Spleen (tissue), 11 donors: ENCODE results near the gene TRIM32. TPM values are rescaled to one million over a fixed set of nuclear protein-coding genes. Genes with fewer than 3 reads are reported as not detected.

Experiments used
- DNase-seq: peaks from one replicate; pipeline ENCODE4 v3.0.0-alpha.2; 2020
- H3K27ac ChIP-seq, 8 donors: fragments of 200-600 bp; sonication (generic) in 7 of 8; 1 replicate in 4 of 8; 2 replicates in 4 of 8; pipeline versions ENCODE4 v1.5.0 to v1.8.0; 2016 to 2021; ENCODE audit warnings: inconsistent platforms in 4 of 8, mild to moderate bottlenecking in 4 of 8, moderate library complexity in 1 of 8
- H3K27me3 ChIP-seq, 7 donors: fragments of 200-600 bp; sonication (generic) in 6 of 7; replicated peaks in 1 of 7; 1 replicate in 4 of 7; 2 replicates in 3 of 7; pipeline versions ENCODE4 v1.5.0 to v1.8.0; 2016 to 2021; ENCODE audit warnings: inconsistent platforms in 3 of 7, mild to moderate bottlenecking in 1 of 7
- H3K36me3 ChIP-seq, 6 donors: fragments of 200-600 bp; sonication (generic) in 5 of 6; 1 replicate in 4 of 6; 2 replicates in 2 of 6; pipeline versions ENCODE4 v1.5.0 to v1.8.0; 2016 to 2021; ENCODE audit warnings: inconsistent platforms in 2 of 6
- H3K4me1 ChIP-seq, 6 donors: fragments of 200-600 bp; sonication (generic) in 5 of 6; 1 replicate in 3 of 6; 2 replicates in 3 of 6; pipeline versions ENCODE4 v1.5.0 to v1.8.0; 2016 to 2021; ENCODE audit warnings: inconsistent platforms in 3 of 6
- H3K4me3 ChIP-seq, 8 donors: fragments of 200-600 bp; sonication (generic) in 7 of 8; 1 replicate in 4 of 8; 2 replicates in 4 of 8; pipeline versions ENCODE4 v1.5.0 to v1.8.0; 2016 to 2021; ENCODE audit warnings: inconsistent platforms in 4 of 8, mild to moderate bottlenecking in 4 of 8, moderate library complexity in 2 of 8
- H3K9me3 ChIP-seq, 8 donors: fragments of 200-600 bp; sonication (generic) in 7 of 8; 1 replicate in 4 of 8; 2 replicates in 4 of 8; pipeline versions ENCODE4 v1.5.0 to v1.8.0; 2016 to 2021; ENCODE audit warnings: inconsistent platforms in 4 of 8
- POLR2A ChIP-seq, 3 donors: fragments of 450-650 bp; IDR thresholded peaks; one replicate each; pipeline ENCODE4 v1.5.1; 2017; ENCODE audit warnings: antibody characterized with exemption in 3 of 3, mild to moderate bottlenecking in 1 of 3
- POLR2AphosphoS5 ChIP-seq, 3 donors: sonication (generic); formaldehyde crosslinking; IDR thresholded peaks; one replicate each; pipeline ENCODE4 v1.5.1; 2017; ENCODE audit warnings: antibody characterized with exemption in 3 of 3
- WGBS, 5 donors: extraction: QIAGEN DNeasy Blood & Tissue Kit in 3 of 5; methylation state at CpG; one replicate each; pipeline versions ENCODE4 v1.1.5 to v1.1.7; 2013 to 2018; 5-methylcytosine and 5-hydroxymethylcytosine counted together
- intact Hi-C: fragments of 100-400 bp; cut with DNase I; formaldehyde crosslinking; loops from one replicate; pipeline ENCODE4 v1.15.0; 2023; ENCODE audit warnings: low total_unique reads
- polyA plus RNA-seq, 3 donors: library from polyadenylated mRNA; stranded (reverse); fragments of 200-250 nt; gene quantifications; one replicate each; pipeline ENCODE4 v1.2.1, GENCODE V29; 2013
- total RNA-seq, 7 donors: library from RNA; depleted of rRNA in 3 of 7; stranded (reverse); fragments of >200 nt in 3 of 7; fragmentation: NEBNext Ultra II Directional in 4 of 7; extraction: Animal tissue kit (Norgen Biotek cat#: 25700) in 4 of 7; gene quantifications; one replicate each; pipeline versions ENCODE4 v1.1.0 to v1.2.1, GENCODE V29; 2016 to 2021
- TF ChIP-seq, protein P1 (sequence below), 11 experiments: fragments of 200-600 bp in 7 of 11; fragments of 450-650 bp in 4 of 11; sonication (generic) in 4 of 11; IDR thresholded peaks in 8 of 11; conservative IDR thresholded peaks in 3 of 11; 1 replicate in 7 of 11; 2 replicates in 4 of 11; pipeline versions ENCODE4 v1.4.0 to v1.8.0; 2016 to 2021; ENCODE audit warnings: antibody characterized with exemption in 11 of 11, inconsistent platforms in 4 of 11, mild to moderate bottlenecking in 1 of 11
- donor health status: healthy with polysubstance abuse.
- donor health status: DM: no; HTN: no; CAD: no; lungs with moderate emphysema.
- donor health status: DM: no; HTN: no; CAD: no.
- donor health status: Bipolar disorder and iron deficiency.
- donor health status: healthy.
- donor health status: DM: no; HTN: no; CAD: no.
- donor health status: DM: yes; HTN: yes; CAD: no.

Gene TRIM32
- total and polyA plus RNA-seq, 10 donors: 3.1 to 22.1 (median 17.2) TPM

DNA sequence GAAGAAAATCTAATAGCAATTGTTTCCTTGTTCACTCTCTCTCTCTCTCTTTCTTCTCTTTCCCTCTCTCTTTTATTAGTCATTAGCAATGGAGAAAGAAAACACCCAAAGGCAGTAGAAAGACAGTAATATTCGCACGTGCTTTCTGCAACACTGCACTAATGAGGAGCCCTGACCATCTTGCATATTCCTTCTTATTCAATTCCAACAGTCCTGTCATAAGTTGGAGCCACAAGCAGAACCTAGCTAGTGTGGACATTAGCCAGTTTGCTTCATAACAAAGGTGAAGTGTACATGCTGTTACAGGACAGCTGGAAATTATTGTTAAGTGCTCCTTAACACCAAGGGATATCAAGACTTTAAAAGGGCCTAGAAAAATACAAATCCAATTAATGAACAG lies 63.4 kb downstream of the TRIM32 start:
- intact Hi-C loops: no loop called here
- no peak overlapping the region for H3K4me3 ChIP-seq
- DNase-seq: no peak
- no peaks in the 10 kb centered on the region for H3K36me3 ChIP-seq
- WGBS, 5 donors: 79 to 95% (median 95%) methylated on average over 2 of the region's 2 CpGs
- no peak for TF ChIP-seq POLR2A (IDR thresholded peaks at IDR 0.05)
- no peak for TF ChIP-seq POLR2AphosphoS5 (IDR thresholded peaks at IDR 0.05)
- TF ChIP-seq, protein P1, sequence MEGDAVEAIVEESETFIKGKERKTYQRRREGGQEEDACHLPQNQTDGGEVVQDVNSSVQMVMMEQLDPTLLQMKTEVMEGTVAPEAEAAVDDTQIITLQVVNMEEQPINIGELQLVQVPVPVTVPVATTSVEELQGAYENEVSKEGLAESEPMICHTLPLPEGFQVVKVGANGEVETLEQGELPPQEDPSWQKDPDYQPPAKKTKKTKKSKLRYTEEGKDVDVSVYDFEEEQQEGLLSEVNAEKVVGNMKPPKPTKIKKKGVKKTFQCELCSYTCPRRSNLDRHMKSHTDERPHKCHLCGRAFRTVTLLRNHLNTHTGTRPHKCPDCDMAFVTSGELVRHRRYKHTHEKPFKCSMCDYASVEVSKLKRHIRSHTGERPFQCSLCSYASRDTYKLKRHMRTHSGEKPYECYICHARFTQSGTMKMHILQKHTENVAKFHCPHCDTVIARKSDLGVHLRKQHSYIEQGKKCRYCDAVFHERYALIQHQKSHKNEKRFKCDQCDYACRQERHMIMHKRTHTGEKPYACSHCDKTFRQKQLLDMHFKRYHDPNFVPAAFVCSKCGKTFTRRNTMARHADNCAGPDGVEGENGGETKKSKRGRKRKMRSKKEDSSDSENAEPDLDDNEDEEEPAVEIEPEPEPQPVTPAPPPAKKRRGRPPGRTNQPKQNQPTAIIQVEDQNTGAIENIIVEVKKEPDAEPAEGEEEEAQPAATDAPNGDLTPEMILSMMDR (IDR thresholded peaks at IDR 0.05 in 8 of 11, conservative IDR thresholded peaks at IDR 0.05 in 3 of 11): no peak
- H3K9me3 ChIP-seq: peaks cover 0 to 6% (median 2%) of the 10 kb centered on the region in 8 donors
- H3K27ac ChIP-seq: no peak overlapping the region
- H3K4me1 ChIP-seq: no peaks in the 10 kb centered on the region
- peaks cover 0 to 11% (median 0%) of the 10 kb centered on the region in 7 donors for H3K27me3 ChIP-seq
